IMR-90 (cell line): ENCODE measurements around the gene RCAN2.

Source experiments
- FOS ChIP-seq: fragments of 150-350 bp; IDR thresholded peaks from 2 replicates; pipeline ENCODE4 v1.6.1; 2016; ENCODE audit warnings: low read depth, low read length
- MAFK ChIP-seq: IDR thresholded peaks from 2 replicates; pipeline ENCODE4 v1.6.1; 2012; ENCODE audit warnings: low read depth, low read length, improper control_type of control experiment
- POLR2A ChIP-seq: IDR thresholded peaks from 2 replicates; pipeline ENCODE4 v1.6.1; 2012; ENCODE audit warnings: mild to moderate bottlenecking, low read depth, low read length
- RAD21 ChIP-seq: IDR thresholded peaks from 2 replicates; pipeline ENCODE4 v1.6.1; 2012; ENCODE audit warnings: low read length, improper control_type of control experiment
- RFX5 ChIP-seq: IDR thresholded peaks from 2 replicates; pipeline ENCODE4 v1.8.0; 2012; ENCODE audit warnings: low read depth, mild to moderate bottlenecking, low read length, moderate library complexity
- TF ChIP-seq, protein P1 (sequence below): conservative IDR thresholded peaks from 2 replicates; pipeline ENCODE4 v1.5.1; 2012; ENCODE audit warnings: mild to moderate bottlenecking, low read depth, low read length, improper control_type of control experiment
- TF ChIP-seq, protein P2 (sequence below): fragments of 150-350 bp; IDR thresholded peaks from 2 replicates; pipeline ENCODE4 v1.6.1; 2017; ENCODE audit warnings: mild to moderate bottlenecking, antibody characterized with exemption, low read length, low read depth

DNA sequence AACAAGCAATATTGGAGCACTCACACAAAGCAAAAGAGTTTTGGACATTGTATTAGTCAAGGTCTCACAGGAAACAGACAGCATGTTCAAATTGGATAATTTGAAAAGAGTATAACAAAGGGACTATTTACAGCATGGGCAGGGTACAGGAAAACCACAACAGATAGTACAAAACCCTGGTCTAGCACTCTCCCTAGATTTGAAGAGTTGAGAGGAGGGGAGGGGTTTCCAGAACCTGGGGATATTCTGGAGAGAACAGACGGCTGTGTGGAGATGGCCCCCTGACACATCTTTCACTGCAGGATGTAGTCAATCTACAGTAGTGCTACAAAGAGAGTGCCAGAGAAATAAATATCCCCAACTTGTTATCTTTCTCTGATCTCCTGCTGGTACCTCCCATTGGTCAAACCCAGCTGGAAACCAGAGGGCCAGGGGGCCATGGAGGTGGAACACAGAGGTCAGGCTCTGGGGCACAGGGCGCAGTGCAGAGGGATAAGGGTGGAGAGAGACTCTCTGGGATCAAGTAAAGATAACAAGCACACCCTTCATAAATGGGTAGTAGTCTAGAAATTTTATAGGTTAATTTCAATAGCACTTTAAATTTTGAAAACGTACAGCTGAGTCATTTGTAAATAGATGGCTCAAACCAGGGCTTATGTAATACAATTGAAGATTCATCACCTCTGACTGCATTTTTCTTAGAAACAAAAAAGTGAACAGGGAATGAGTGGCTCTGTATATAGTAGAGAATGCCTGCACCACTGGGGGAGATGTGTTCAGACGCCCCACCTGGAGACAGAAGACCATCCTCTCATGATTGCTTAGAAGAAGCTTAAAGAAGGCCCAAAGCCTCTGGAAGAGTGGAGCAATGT, 25.7 kb downstream of the RCAN2 start:
- TF ChIP-seq, protein P1, sequence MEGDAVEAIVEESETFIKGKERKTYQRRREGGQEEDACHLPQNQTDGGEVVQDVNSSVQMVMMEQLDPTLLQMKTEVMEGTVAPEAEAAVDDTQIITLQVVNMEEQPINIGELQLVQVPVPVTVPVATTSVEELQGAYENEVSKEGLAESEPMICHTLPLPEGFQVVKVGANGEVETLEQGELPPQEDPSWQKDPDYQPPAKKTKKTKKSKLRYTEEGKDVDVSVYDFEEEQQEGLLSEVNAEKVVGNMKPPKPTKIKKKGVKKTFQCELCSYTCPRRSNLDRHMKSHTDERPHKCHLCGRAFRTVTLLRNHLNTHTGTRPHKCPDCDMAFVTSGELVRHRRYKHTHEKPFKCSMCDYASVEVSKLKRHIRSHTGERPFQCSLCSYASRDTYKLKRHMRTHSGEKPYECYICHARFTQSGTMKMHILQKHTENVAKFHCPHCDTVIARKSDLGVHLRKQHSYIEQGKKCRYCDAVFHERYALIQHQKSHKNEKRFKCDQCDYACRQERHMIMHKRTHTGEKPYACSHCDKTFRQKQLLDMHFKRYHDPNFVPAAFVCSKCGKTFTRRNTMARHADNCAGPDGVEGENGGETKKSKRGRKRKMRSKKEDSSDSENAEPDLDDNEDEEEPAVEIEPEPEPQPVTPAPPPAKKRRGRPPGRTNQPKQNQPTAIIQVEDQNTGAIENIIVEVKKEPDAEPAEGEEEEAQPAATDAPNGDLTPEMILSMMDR = no peak
- TF ChIP-seq MAFK (no peak), POLR2A (no peak), RAD21 (no peak), RFX5 (no peak), FOS (no peak)
- TF ChIP-seq, protein P2, sequence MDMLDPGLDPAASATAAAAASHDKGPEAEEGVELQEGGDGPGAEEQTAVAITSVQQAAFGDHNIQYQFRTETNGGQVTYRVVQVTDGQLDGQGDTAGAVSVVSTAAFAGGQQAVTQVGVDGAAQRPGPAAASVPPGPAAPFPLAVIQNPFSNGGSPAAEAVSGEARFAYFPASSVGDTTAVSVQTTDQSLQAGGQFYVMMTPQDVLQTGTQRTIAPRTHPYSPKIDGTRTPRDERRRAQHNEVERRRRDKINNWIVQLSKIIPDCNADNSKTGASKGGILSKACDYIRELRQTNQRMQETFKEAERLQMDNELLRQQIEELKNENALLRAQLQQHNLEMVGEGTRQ = no peak
